Measurements from ENCODE around the gene C1orf35.
"Not testable (repeated sequence)": the region's sequence is repeated elsewhere in the genome, so short reads cannot be mapped to it uniquely, and the experiment has no call there.

Gene C1orf35

GRCh38 chr1:228142155-228142691, 39.1 kb upstream of the C1orf35 start:
- no peak for DNase-seq

DNA sequence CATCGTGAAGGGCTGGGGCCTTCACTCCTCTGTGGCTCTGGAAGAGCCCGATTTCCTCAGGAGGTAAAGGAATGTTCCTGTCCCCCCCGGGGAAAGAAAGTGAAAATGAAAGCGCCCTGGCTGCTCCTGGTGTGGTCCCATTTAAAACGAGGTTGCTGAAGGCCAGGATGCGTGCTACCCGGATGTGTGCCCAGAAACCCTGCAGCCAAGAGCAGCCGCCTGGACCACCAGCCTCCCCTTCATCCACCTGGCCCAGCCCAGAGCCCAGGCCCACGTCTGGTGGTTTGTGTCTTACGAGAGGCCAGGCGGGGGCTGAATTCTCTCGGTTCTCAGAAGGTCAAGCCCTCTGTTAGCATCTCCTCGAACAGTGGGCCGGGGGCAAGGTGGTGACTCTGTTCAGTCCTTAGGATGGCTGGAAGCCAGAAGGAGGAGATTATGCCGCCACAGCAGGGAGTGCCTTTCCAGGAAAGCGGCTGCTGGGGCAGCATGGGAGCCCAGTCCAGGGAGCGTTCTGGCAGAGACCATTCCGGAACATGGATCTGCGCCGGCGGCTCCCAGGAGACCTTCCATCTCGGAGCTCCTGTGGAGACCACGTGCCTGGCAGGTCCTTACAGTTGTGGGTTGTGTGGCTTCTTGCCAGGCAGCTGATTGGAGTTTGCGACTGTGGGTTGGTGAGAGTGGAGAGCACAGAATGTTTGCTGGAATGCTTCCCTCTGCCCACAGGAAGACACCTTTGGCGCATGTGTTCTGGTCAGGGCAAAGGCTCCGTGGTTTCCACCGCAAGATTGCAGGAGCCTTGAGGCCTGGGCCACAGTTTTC, 38.3 kb upstream of the C1orf35 start:
- DNase-seq, result peak in 1 of 2 experiments; percentile 50

- peak; percentile 49 to 50 for DNase-seq
Observed at GRCh38 chr1:228140724-228141225, 37.6 kb upstream of the C1orf35 start.

DNA sequence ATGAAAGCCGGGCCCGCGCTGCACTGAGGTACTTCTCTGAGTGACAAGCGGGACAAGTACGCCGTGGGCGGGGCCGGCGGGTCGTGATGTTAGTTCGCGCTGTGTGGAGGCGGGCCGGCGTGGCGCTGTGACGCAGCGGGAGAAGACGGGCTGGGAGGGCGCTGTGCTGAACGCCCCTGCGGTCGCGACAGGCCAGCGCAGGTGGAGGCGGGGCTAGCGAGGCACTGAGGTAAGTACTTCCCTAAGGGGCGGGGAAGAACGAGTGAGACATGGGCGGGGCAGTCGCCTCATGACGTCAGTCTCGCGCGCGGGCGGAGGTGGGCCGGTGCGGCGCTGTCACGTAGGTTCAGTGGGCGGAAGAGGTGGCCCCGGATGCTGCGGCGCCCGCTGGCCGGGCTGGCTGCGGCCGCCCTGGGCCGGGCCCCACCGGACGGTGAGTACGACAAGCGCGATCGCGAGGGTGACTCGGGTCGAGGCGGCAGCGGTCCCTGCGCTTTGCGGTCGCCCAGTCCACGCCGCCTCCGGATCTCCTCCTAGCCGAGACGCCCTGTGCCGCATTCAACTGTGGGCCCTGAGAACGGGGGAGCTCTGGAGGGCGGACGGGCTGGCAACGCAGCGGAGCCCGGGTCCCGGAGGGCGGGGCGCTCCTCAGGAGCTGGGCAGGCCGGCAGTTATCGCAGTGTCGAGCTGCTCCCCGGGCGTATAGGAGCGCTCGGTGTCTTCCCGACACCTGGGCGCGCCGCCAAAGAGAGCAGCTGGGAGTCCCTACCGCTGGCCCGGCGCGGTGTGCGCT, 37.0 kb upstream of the C1orf35 start, which contains the start of gene GUK1:
TSS of gene GUK1 (plus strand) at position 349 of the 793 bp plus-strand sequence. CDS start at position 373, 24 bp downstream.
- DNase-seq, result peak; percentile 99 to 100

DNA sequence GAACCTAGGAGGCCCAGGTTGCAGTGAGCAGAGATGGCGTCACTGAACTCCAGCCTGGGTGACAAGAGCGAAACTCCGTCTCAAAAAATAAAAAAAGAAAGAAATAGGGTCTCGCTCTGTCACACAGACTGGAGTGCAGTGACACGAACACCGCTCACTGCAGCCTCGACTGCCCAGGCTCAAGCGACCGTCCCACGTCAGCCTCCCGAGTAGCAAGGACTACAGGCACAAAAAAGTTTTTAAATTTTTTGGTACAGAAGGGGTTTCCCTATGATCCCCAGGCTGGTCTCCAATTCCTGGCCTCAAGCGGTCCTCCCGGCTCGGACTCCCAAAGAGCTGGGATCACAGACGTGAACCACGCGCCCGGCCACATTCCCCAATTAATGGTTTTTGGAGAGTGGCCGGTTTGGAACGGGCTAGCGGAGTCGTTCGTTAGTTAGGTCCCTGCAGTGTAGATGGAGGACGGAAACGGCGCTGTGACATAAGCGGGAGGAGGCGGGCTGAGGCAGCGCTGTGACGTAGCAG, 36.3 kb upstream of the C1orf35 start:
- no peak for DNase-seq

- DNase-seq, result no peak
Observed at GRCh38 chr1:228136901-228137300, 33.8 kb upstream of the C1orf35 start.

GRCh38 chr1:228134591-228134990, 31.5 kb upstream of the C1orf35 start:
- DNase-seq, result no peak

DNA sequence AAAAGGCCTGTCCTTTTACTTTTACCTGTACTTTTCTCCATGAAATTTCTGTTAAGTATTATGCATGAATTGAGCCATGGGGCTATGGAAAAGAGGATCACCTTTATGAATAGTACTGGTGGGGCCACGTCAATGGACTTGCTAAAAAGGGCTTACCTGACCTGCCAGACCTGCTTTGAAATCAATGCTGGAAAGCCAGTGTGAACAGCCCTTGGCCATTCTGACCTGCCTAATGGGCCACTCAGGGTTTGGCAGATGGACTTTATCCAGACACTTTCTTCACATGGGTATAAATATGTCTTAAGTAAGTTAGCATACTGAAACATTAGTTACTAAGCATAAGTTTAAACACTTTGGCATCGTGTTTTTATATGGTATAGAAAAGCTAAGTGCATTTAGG, 28.6 kb upstream of the C1orf35 start:
- DNase-seq, result no peak

DNA sequence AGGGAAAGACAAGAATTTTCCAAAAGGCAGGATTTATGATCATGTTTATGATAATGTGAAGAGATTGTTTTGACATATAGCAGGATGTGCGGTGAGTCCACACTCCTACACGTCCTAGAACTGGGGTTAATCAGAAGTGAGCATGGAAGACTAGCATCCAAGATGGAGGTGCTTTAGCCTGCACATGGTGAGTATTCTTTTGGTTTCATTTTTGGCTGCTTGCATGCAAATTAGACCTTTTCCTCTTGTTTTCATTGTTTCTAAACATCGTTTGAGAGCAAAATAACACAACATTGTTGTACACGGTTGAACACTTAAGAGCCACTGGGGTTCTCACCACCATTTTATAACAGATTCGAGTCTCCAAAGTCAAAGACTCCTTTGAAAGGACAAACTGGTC, 22.1 kb upstream of the C1orf35 start:
- no peak for DNase-seq

- DNase-seq, result no peak
Observed at GRCh38 chr1:228123505-228123904, 20.4 kb upstream of the C1orf35 start.

- DNase-seq, result no peak
Observed at GRCh38 chr1:228122921-228123441, 19.9 kb upstream of the C1orf35 start.

GRCh38 chr1:228120857-228121489, 17.8 kb upstream of the C1orf35 start:
- no peak for DNase-seq

GRCh38 chr1:228120351-228120750, 17.2 kb upstream of the C1orf35 start:
- DNase-seq, result no peak

DNA sequence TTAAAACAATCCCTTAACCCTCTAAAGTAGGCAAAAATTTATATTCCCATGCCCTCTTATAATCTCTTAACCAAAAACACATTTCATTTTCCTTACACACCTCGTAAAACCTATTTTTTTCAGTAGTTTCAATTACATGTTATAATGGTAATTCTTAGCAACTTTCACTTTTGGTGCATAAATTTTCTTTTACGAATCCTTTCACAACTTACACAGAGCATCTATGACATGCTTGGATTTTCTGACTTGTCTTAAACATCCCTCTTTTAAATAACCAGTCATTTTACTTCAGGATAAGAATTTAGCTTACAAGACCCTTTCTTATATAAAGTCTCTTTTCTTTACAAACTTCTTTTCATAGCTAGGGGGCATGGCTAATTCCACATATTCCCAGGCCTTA, 14.9 kb upstream of the C1orf35 start:
- no peak for DNase-seq

DNA sequence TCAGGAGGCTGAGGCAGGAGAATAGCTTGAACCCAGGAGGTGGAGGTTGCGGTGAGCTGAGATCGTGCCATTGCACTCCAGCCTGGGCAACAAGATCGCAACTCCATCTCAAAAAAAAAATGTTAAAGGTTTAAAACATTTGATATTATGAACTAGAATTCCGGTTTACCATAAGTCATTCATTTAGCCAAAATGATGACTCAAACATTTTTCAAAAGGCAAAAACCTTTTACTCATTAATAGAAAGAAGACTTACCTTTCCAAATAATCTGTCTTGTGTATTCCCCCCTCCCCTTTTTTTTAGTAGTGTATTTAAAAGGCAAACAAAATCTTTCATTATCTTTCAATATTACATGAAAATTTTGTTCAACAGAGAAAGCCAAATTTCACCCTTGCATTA, 14.2 kb upstream of the C1orf35 start:
- no peak for DNase-seq

DNA sequence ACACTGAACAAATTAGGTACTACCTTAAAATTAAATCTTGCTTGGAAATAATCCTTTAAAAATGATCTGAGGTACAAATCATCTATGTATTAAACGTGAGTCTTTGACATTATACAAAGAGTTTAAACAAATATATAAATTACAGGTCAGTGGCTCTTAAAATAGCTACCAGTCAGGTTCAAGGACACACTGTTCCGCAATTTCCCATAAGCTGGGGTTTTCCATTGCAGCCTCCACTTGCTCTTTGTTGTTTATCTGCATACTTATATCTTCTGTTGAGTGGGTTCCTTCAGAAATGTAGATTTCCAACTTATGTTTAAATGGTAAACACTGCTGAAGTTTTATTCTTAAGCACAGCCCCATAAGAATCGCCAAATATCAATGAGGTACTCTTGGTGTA, 11.7 kb upstream of the C1orf35 start:
- no peak for DNase-seq

- no peak for DNase-seq
Observed at GRCh38 chr1:228112617-228113016, 9.5 kb upstream of the C1orf35 start.

DNA sequence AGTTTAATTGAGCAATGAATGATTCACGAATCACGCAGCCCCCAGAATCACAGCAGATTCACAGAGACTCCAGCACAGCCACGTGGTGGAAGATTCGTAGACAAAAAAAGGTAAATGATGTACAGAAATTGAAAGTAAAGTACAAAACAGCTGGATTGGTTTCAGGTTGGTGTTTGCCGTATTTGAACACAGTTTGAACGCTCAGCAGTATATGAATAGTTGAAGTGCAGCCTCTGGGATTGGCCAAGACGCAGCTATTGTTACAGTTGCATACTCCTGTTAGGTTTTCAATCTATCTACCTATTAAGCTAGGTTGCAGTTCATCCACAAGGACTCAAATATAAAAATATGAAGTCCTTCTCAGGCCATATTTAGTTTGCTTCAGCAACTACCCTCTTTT, 9.0 kb upstream of the C1orf35 start:
- no peak for DNase-seq

GRCh38 chr1:228111315-228111714, 8.2 kb upstream of the C1orf35 start:
- DNase-seq, result not testable (repeated sequence)

- DNase-seq, result no peak
Observed at GRCh38 chr1:228110556-228110955, 7.4 kb upstream of the C1orf35 start.

- DNase-seq, result no peak
Observed at GRCh38 chr1:228109962-228110488, 6.9 kb upstream of the C1orf35 start.
